CD4-positive, alpha-beta T cell treated with Interferon alpha-2 for 1 hour (primary cell): Measurements from ENCODE around the gene LACTBL1.
A peak's percentile ranks its signal among the peaks of the same experiment; 100 is the strongest.
"Not testable (repeated sequence)": the region's sequence is repeated elsewhere in the genome, so short reads cannot be mapped to it uniquely, and the experiment has no call there.

Experiments used
- DNase-seq, 2 donors: peaks; one replicate each; pipeline ENCODE4 v3.0.0-alpha.2; 2020 to 2022

The LACTBL1 gene, protein sequence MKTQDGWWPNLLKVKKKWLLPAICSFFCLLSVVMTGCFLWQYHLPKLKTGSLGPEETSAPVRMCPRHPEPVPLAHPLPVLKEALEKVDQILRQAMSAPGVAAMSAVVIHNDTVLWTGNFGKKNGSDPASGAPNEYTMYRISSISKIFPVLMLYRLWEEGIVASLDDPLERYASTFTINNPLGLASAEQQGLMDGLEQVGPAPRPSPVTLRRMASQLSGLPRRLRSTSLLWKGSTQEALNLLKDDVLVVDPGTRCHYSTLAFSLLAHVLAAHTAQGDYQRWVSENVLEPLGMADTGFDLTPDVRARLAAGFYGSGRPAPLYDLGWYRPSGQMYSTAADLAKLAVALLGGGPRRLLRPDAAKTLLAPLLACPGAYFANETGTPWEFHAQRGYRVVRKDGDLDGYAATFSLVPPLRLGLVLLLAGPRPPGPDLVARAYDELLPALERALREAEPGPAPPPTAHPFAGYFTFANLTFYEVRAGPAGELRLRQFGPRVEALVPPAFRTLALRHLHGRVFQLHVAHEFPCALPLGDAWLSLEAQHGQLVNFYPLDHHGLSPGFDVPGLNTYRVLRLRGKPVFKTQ

DNA sequence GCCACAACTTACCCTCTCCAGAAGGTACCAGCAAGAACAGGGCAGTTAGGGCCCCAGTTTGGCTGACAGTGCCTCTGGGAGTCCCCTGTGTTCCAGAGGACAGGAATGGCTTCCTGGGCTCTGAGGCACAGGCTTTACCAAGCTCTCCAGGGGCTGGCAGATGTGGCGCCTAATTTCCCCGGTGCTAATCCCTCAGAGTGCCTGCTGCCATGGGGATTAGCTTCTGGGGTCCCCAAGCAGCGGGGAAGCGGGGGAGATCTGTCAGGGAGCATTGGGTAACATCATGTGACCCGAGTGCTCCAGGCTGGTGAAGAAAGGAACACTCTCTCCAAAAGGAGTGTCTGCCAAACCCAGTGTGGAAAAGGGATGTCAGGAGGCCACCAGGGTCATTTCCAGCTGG, at the start of gene LACTBL1:
LACTBL1 (minus strand) TSS at position 107 of the 400 bp plus-strand sequence. CDS start 550 bp downstream, outside the sequence.
- DNase-seq, result no peak

DNA sequence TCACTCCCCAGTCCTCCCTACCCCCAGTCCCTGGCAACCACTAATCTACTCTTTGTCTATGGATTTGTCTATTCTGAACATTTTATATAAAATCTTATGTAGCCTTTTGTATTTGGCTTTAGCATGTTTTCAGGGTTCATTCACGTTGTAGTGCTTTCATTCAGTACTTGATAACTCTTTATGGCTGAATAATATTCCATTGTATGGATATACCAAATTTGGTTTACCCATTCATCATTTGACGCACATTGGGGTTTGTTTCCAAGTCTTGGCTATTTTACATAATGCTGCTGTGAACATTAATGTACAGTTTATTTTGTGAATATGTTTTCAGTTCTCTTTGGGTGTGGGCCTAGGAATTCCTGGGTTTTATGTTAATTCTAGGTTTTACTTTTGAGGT, 49.2 kb upstream of the LACTBL1 start:
- DNase-seq, result no peak

DNA sequence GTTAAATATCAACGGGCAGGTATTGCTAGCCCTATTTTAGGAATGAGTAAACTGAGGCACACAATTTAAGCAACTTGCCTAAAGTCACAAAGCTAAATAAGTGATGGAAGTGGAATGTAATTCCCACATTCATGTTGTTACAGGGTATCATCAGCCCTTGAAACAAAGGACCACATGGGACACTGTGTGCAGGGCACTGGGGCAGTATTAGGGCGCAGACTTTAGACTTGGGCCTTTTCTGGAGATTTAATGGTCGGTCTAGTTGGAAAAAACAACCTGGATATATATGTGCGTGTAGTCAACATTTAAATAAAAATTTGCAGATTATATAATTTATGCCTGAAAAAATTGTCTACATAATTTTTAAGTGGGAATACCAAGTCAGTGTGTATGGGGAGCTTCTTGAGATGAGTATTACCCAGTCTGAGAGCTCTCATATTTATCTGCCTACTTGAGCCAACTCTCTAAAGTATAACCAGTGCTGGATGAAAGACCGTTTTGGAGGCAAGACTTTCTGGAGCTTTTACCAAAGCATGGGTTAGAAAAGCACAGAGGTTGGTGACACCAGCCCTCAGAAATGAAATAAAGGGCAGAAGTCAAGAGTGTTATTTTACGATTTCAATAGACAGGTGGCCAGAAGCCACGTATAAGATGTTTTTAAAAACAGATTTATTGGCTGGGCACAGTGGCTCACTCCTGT, 48.2 kb upstream of the LACTBL1 start:
- DNase-seq, result no peak

DNA sequence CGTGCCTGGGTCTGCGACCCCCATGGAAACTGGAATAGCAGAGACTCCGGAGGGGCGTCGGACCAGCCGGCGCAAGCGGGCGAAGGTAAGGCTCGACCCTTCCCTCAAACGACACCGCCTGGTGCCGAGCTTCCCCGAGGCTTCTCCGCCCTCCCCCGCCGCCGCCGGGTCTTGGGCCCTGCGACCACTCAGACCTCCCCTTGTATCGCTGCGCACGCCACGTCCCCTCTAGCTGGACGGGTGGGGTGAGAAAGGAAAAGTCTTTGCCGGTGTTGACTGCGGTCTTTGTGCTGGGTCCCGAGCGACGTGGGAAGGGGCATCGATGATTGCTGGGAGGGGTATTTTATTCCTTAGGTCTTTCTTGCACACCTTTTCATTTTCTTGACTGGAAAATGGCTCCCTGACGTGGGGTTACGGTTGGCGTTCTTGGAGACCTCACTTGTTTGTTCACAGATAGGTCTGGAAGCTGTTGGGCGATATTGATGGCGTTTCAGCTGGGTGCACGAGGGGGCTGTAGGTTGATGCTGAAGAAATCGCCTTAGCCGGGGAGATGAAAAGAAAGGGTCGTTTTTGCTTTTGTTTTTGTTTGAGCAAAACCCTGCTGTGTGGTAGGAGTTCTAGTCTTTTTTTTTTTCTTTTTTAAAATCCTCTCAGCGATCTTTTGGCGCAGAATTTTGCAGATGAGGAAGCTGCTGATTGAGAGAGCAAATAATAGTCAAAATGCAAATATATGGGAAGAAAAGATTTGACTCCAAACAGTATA, 47.4 kb upstream of the LACTBL1 start:
- DNase-seq, result peak in 1 of 2 donors; percentile 16

DNA sequence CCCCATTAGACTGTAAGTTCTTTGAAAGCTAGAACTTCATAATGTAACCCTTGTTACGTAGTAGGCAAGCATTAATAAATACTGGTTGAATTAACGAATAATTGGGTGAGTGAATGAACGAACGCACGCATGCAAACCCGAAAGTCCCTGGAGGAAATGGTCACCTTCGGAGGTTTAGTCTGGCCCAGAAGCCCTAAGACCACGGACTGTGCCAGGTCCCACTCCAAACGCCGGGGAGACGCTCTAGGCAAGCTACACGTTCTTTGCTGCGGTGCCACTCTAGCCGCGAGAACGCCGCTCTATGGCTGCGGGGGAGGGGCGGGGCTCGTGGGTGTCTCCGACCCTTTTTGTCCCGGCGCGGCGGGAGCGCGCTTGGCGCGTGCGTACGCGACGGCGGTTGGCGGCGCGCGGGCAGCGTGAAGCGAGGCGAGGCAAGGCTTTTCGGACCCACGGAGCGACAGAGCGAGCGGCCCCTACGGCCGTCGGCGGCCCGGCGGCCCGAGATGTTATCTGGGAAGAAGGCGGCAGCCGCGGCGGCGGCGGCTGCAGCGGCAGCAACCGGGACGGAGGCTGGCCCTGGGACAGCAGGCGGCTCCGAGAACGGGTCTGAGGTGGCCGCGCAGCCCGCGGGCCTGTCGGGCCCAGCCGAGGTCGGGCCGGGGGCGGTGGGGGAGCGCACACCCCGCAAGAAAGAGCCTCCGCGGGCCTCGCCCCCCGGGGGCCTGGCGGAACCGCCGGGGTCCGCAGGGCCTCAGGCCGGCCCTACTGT, 46.6 kb upstream of the LACTBL1 start, which contains the start of gene KDM1A:
KDM1A (plus strand) TSS at position 375 of the 769 bp plus-strand sequence; CDS start at position 504, 129 bp downstream.
- peak; percentile 95 to 96 for DNase-seq

DNA sequence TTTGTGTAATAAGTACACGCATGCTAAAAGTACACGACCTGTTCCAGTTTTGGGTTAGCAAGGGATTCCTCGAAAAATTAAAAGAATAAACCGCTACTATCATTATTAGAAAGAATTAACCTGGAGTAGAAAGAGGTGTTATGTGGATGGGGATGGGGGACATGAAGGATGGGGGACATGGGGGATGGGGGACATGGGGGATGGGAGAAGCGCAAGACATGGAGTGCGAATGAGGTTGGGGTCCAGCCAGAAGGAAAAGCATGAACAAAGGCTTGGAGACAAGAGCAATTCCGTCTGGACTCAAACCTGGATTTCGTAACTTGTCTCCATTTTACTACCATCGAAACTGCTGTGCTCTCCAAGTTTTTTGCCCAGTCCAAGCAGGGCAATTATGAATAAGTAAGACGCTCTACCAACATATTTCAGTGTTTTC, 46.0 kb upstream of the LACTBL1 start:
- DNase-seq, result no peak

DNA sequence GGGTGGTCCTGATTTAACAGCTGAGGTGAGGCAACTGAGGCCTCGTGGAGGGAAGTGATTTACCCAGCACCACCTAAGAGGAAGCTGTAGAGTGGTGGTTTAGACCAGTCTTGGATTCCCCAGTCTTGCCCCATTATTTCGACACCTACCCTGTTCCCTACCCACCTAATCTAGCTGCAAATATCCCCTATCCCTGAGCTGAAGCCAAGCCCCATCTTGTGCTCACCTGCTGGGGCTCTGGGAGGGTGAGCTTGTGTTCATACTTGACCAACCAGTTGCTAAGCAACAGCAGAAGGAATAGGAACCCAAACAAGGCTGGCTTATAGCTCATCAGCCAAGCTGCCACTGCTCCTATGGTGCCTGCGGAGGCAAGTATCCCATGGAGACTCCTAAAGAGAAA, 41.0 kb upstream of the LACTBL1 start:
- DNase-seq, result no peak

DNA sequence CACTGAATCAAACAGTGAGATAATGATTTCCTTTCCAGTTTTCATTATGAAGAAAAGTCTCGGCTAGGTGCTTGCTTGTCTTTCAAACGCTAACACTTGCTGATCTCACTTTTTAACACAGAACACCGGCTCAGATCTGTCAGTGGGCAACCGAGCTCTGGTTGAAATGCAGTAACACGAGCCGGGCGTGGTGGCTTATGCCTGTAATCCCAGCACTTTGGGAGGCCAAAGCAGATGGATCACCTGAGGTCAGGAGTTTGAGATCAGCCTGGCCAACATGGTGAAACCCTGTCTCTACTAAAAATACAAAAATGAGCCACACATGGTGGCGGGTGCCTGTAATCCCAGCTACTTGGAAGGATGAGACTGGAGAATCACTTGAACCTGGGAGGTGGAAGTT, 37.4 kb upstream of the LACTBL1 start:
- DNase-seq, result not testable (repeated sequence)

DNA sequence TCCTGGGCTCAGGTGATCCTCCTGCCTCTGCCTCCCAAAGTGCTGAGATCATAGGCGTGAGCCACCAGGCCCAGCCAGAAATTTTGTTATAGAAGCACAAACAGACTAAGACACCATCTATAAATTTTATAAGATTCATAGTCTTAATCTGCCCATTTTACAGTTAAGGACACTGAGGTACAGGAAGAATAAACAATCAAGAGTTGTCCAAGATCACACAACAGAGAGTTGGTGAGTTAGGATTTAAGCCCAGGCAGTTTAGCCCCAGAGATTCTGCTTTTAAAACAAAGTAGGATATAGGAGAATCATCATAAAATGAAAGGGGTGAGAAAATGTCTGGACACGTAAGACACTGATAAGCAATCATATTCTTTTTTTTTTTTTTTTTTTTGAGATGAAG, 36.2 kb upstream of the LACTBL1 start:
- no peak for DNase-seq

DNA sequence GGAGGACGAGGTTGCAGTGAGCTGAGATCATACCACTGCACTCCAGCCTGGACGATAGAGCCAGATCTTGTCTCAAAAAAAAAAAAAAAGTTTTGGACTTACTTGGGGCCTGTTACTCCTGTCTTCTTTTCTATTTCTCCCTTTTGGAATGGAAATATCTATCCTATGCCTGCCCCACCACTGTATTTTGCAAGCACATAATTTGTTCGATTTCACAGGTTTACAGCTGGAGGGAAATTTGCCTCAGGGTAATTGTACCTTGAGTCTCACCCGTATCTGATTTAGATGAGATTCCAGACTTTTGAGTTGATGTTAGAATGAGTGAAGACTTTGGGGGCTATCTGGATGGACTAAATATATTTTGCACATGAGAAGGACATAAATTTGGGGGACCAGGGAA, 34.4 kb upstream of the LACTBL1 start:
- no peak for DNase-seq

DNA sequence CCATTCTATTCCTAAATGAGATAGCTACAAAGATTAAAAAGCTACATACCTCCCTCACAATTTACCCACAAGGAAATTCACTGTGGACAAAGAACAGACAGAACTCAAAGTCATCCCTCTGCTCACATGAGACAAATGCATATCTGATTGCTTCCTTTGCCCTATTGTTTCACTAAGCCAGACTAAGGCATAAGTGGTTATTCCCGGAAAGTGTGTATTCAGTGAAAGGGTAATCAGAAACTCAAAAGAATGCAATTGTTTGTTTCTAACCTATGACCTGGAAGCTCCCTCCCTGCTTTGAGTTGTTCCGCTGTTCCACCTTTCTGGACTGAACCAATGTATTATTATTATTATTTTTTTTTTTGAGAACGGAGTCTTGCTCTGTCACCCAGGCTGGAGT, 32.1 kb upstream of the LACTBL1 start:
- not testable (repeated sequence) for DNase-seq

DNA sequence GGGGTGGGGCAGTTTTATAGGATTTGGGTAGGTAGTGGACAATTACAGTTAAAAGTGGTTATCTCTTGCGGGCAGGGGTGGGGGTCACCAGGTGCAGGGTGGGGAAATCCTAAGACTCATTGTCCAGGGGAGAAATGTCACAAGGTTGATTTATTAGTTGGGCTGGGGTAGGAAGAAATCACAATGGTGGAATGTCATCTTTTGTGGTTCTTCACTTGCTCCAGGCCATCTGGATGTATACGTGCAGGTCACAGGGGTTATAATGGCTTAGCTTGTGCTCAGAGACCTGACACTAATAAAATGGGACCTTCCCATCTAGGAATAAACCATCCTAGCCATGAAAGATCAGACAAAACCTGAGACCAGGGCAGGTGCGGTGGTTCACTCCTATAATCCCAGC, 31.4 kb upstream of the LACTBL1 start:
- no peak for DNase-seq

DNA sequence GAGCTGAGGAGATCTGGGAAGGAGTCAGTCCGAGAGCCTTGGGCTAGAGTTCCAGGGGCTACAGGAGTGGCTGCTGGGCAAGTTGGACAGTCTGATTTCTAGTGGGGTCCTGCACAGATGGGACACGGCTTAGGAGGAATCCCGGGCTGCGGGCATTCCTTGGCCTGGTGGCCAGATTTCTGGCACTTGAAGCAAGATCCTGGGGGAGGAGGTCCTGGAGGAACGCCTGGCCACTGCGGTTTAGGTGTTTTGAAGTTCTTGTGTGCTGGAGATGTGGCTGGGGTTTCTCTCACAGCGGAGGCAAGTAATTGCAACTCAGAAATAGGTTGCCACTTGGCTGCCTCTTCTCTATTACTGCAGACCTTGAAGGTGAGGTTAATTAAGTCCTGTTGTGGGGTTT, 29.6 kb upstream of the LACTBL1 start:
- not testable (repeated sequence) for DNase-seq

DNA sequence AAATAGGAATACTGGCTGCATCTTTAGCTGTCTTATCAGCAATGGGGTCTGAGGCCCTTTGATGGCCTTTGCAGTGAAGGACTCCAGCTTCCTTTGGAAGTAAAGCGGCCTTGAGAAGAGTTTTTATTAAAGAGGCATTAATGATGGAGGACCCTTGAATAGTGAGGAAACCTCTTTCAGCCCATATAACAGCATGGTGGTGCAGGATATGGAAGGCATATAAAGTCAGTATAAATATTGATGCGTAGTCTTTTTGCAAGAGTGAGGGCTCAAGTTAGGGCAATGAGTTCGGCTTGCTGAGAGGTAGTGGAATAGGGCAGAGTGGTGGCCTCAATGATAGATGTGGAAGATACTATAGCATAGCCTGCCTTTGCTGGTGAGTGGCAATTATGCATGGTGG, 27.5 kb upstream of the LACTBL1 start:
- not testable (repeated sequence) for DNase-seq

DNA sequence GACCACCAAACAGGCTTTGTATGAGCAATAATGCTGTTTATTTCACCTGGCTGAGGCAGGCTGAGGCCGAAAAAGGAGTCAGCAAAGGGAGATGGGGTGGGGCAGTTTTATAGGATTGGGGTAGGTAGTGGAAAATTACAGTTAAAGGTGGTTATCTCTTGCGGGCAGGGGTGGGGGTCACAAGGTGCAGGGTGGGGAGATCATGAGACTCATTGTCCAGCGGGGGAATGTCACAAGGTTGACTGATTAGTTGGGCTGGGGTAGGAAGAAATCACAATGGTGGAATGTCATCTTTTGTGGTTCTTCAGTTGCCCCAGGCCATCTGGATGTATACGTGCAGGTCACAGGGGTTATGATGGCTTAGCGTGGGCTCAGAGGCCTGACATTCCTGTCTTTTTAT, 24.9 kb upstream of the LACTBL1 start:
- DNase-seq, result not testable (repeated sequence)

DNA sequence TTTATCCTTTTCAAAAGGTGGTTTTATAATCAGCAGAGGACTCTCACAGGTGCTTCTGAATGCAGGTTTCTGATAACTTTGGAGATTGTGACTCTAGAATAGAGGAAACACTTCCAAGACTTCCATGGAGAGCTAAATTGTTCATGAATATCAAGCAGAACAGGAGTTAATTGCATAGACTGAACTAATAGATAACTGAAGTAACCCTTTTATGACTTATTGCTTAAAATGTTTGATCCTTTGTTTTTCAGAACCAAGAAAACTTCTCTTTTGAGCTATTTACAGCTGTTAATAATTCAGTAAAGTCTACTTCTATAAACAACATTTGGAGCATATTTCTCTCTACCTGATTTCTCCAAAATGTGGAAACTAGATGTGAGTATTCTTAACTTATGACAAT, 23.1 kb upstream of the LACTBL1 start:
- no peak for DNase-seq

DNA sequence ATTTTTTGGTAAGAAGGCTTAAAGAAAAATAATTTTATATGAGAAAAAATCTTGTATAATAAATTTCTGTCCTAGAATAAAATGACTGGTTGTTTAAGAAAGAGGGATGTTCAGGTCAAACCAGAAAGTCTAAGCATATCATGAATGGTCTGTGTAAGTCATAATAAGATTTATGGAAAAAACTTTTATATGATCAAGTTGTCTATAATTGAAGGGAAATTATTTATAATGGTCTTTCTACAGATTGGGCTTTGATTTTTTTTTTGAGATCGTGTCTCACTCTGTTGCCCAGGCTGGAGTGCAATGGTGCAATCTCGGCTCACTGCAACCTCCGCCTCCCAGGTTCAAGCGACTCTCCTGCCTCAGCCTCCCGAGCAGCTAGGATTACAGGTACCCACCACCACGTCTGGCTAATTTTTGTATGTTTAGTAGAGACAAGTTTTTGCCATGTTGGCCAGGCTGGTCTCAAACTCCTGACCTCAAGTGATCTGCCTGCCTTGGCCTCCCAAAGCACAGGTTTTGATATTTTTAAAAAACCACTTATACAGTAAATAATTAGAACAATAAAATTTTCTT, 20.6 kb upstream of the LACTBL1 start:
- not testable (repeated sequence) for DNase-seq

DNA sequence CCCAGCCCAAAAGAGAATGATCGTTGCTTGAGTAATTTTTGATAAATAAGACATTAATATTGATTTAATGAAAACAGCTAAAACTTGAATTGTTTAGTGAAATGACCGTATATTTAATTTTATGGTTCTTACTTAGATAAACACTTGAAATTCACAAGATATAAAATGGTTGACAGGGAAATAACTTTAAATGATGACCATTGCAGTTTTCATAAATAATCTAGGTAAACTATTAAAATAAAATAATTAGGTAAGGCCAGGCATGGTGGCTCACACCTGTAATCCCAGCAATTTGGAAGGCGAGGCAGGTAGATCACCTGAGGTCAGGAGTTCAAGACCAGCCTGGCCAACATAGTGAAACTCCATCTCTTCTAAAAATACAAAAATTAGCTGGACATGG, 19.7 kb upstream of the LACTBL1 start:
- not testable (repeated sequence) for DNase-seq

DNA sequence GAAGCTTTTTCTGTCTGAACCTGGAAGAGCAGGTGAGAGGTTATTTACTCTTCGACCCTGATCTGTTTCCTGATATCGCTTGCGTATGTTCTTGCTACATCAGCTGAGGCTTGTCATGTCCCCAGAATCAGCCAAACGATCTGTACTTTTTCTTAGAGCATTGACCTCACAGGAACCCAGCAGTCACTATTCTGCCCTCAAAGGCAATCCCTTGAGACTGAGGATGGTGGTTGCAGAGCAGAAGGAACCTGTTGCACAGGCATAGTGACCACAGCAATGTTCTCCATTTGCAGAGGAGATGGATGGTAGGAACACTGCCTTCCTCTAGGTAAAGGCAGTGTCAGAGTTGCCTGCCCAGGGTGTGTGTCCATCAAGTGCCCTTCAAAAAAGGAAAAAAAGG, 11.3 kb upstream of the LACTBL1 start:
- DNase-seq, result no peak

DNA sequence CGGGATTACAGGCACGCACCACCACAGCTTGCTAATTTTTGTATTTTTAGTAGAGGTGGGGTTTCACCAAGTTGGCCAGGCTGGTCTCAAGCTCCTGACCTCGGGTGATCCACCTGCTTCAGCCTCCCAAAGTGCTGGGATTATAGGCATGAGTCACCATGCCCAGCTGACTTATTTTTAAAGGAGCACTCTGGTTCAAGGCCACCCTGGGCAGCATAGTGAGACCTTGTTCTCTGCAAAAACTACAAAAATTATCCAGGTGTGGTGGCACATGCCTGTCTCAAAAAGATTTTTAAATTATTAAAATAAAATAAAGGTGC, 7.8 kb upstream of the LACTBL1 start:
- not testable (repeated sequence) for DNase-seq

DNA sequence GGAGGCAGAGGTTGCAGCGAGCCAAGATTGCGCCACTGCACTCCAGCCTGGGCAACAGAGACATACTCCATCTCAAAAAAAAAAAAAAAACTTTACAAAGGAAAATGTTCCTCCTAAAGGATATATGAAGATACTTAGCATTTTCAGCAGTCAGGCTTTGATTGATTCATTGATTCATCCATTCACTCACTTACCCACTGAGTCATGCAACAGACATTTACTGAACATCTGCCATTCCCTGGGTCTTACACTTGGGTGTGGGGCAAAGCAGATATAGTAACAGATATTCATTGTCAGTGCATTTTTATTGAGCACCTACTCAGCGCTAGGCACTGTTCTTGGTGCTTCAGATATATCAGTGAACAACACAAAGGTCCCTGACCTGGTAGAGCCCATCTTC, 5.6 kb upstream of the LACTBL1 start:
- no peak for DNase-seq
